ENCODE results near the gene SORBS2.
"Not testable (repeated sequence)": the region's sequence is repeated elsewhere in the genome, so short reads cannot be mapped to it uniquely, and the experiment has no call there.

Gene SORBS2

GRCh38 chr4:185811509-185812364 lies at the start of gene SORBS2:
Gene SORBS2 (minus strand): TSS chr4:185812194. CDS start chr4:185690571, 121,623 bp downstream.
- no peak for DNase-seq

- DNase-seq, result no peak
These were observed 47.1 kb upstream of the SORBS2 start for GRCh38 chr4:185859111-185859510.

- not testable (repeated sequence) for DNase-seq
These were observed 45.6 kb upstream of the SORBS2 start for GRCh38 chr4:185857561-185857960.

- no peak for DNase-seq
These were observed 41.8 kb upstream of the SORBS2 start for GRCh38 chr4:185853841-185854240.

- no peak for DNase-seq
These were observed 41.0 kb upstream of the SORBS2 start for GRCh38 chr4:185852961-185853360.

- no peak for DNase-seq
These were observed 37.9 kb upstream of the SORBS2 start for GRCh38 chr4:185849664-185850550.

GRCh38 chr4:185847352-185848097 lies 35.5 kb upstream of the SORBS2 start:
- no peak for DNase-seq

GRCh38 chr4:185846505-185847150 lies 34.6 kb upstream of the SORBS2 start:
- no peak for DNase-seq

- DNase-seq, result no peak
These were observed 34.0 kb upstream of the SORBS2 start for GRCh38 chr4:185845966-185846365.

- DNase-seq, result no peak
These were observed 29.5 kb upstream of the SORBS2 start for GRCh38 chr4:185841451-185841850.

- no peak for DNase-seq
These were observed 29.0 kb upstream of the SORBS2 start for GRCh38 chr4:185840953-185841352.

GRCh38 chr4:185840201-185840600 lies 28.2 kb upstream of the SORBS2 start:
- no peak for DNase-seq

GRCh38 chr4:185839770-185840169 lies 27.8 kb upstream of the SORBS2 start:
- no peak for DNase-seq

GRCh38 chr4:185839194-185839712 lies 27.3 kb upstream of the SORBS2 start:
- no peak for DNase-seq

GRCh38 chr4:185838514-185839193 lies 26.7 kb upstream of the SORBS2 start:
- DNase-seq, result no peak

GRCh38 chr4:185838104-185838452 lies 26.1 kb upstream of the SORBS2 start:
- DNase-seq, result no peak

- no peak for DNase-seq
These were observed 25.6 kb upstream of the SORBS2 start for GRCh38 chr4:185837415-185838103.

GRCh38 chr4:185836241-185837084 lies 24.5 kb upstream of the SORBS2 start:
- DNase-seq, result no peak

GRCh38 chr4:185835814-185836213 lies 23.8 kb upstream of the SORBS2 start:
- DNase-seq, result no peak

GRCh38 chr4:185835336-185835735 lies 23.3 kb upstream of the SORBS2 start:
- no peak for DNase-seq

Data from stimulated activated CD4-positive, alpha-beta T cell treated with anti-CD3 and anti-CD28 coated beads, Interleukin-4, amount 100 ng/mL, for 4 hours (primary cell).